HepG2 (cell line): ENCODE results near the gene TERC. TPM values are rescaled to one million over a fixed set of nuclear protein-coding genes. Genes with fewer than 3 reads are reported as not detected.

ENCODE experiments used
- ATF7-NPFF ChIP-seq: sonication (generic); formaldehyde crosslinking; IDR thresholded peaks from 2 replicates; pipeline ENCODE4 v1.8.1; 2023; ENCODE audit warnings: mild to moderate bottlenecking, low read depth, missing genetic modification reagents, moderate library complexity
- CHD2 ChIP-seq: IDR thresholded peaks from 2 replicates; pipeline ENCODE4 v1.6.1; 2011; ENCODE audit warnings: low read depth, low read length, improper control_type of control experiment
- MAFK ChIP-seq, 2 experiments: IDR thresholded peaks in 1 of 2; conservative IDR thresholded peaks in 1 of 2; 2 replicates each; pipeline ENCODE4 v1.6.1; 2011; ENCODE audit warnings: improper control_type of control experiment in 2 of 2, low read length in 2 of 2
- RFXAP ChIP-seq: sonication (generic); formaldehyde crosslinking; IDR thresholded peaks from 2 replicates; pipeline ENCODE4 v1.4.0; 2020; ENCODE audit warnings: missing genetic modification reagents, borderline replicate concordance
- SMYD3 ChIP-seq: sonication (generic); formaldehyde crosslinking; IDR thresholded peaks from 2 replicates; pipeline ENCODE4 v1.8.1; 2023; ENCODE audit warnings: mild to moderate bottlenecking, missing genetic modification reagents
- ZNF101 ChIP-seq: sonication (generic); formaldehyde crosslinking; IDR thresholded peaks from 2 replicates; pipeline ENCODE4 v1.4.0; 2020; ENCODE audit warnings: mild to moderate bottlenecking, low read depth, missing genetic modification reagents, borderline replicate concordance
- ZNF713 ChIP-seq: sonication (generic); formaldehyde crosslinking; IDR thresholded peaks from 2 replicates; pipeline ENCODE4 v1.4.0; 2020; ENCODE audit warnings: mild to moderate bottlenecking, missing genetic modification reagents
- polyA plus RNA-seq, 8 experiments: library from polyadenylated mRNA; depleted of rRNA in 3 of 8; stranded (reverse) in 7 of 8; unstranded in 1 of 8; fragments of >200 nt; fragmentation: Illumina TruSeq in 4 of 8; extraction: Trizol in 4 of 8; gene quantifications; 2 replicates each; pipeline versions ENCODE4 v1.2.1 to v1.2.3, GENCODE V29; 2011 to 2016; ENCODE audit warnings: low read depth in 4 of 8, missing spikeins in 1 of 8, mixed read lengths in 1 of 8; ENCODE audit not compliant: insufficient read depth in 1 of 8
- total RNA-seq, 5 experiments: library from RNA; depleted of rRNA; stranded (reverse); fragments of >200 nt; fragmentation: Illumina TruSeq; extraction: Trizol; gene quantifications; 2 replicates each; pipeline ENCODE4 v1.2.3, GENCODE V29; 2016; ENCODE audit warnings: low read depth in 1 of 5
- TF ChIP-seq, protein P1 (sequence below): sonication (generic); formaldehyde crosslinking; IDR thresholded peaks from 2 replicates; pipeline ENCODE4 v1.4.0; 2020; ENCODE audit warnings: missing genetic modification reagents, borderline replicate concordance
- TF ChIP-seq, protein P2 (sequence below): sonication (generic); formaldehyde crosslinking; IDR thresholded peaks from 2 replicates; pipeline ENCODE4 v1.5.0; 2020; ENCODE audit warnings: missing genetic modification reagents
- TF ChIP-seq, protein P3 (sequence below): sonication (generic); formaldehyde crosslinking; IDR thresholded peaks from 2 replicates; pipeline ENCODE4 v1.4.0; 2020; ENCODE audit warnings: missing genetic modification reagents
- TF ChIP-seq, protein P4 (sequence below): IDR thresholded peaks from 2 replicates; pipeline ENCODE4 v1.6.1; 2016
- TF ChIP-seq, protein P5 (sequence below): sonication (generic); formaldehyde crosslinking; IDR thresholded peaks from 2 replicates; pipeline ENCODE4 v1.9.0; 2021; ENCODE audit warnings: missing genetic modification reagents, borderline replicate concordance

The TERC gene
- total and polyA plus RNA-seq, 2 of the 13 experiments (the other 11 are each of a cell fraction or from before 2014, with no cell fraction given) = 1.3 to 74.6 TPM

DNA sequence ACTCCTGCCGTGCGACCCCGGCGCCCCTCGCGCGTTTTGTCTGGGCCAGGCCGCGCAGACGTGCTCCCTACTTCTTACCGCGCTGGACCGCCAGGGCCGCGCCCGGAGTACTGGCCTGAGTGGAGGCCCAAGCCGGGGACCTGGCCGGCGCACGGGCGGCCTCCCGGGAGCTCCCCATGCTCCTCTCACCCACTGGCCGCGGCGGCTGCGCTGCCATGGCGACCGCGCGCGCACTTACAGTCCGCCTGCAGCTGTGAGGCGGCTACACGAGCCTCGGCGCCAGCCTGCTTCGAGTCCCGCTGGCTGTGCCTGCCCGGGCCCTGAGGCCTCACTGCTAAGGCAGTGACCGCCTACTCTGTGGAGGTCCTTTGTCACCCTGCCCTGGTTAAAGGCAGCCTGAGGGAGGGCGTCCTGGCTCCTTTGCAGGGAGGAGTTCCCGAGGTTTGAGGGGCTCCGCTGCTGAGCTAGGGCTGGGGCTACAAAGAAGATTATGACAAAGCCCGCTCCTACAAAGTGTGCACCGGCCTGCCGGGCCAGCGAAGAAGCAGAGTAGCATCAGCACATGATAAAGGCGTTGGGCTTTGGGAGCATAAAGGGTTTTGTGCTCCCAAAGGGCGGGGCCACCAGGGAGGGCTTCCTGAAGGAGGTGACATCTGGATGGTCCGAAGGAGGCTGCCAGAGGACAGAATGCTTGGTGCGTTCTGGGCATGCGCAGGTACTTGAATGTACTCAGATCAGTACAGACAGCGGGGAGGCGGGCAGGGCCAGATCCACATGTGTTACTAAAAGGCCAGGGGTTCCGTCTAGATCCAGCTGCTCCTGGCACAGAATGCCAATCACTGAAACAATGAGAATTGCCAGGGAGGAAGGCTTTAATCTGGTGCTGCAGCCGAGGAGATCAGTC lies 47.7 kb upstream of the TERC start, which contains the start of the genes LRRC34 and LRRIQ4 (continued):
- TF ChIP-seq, protein P1, sequence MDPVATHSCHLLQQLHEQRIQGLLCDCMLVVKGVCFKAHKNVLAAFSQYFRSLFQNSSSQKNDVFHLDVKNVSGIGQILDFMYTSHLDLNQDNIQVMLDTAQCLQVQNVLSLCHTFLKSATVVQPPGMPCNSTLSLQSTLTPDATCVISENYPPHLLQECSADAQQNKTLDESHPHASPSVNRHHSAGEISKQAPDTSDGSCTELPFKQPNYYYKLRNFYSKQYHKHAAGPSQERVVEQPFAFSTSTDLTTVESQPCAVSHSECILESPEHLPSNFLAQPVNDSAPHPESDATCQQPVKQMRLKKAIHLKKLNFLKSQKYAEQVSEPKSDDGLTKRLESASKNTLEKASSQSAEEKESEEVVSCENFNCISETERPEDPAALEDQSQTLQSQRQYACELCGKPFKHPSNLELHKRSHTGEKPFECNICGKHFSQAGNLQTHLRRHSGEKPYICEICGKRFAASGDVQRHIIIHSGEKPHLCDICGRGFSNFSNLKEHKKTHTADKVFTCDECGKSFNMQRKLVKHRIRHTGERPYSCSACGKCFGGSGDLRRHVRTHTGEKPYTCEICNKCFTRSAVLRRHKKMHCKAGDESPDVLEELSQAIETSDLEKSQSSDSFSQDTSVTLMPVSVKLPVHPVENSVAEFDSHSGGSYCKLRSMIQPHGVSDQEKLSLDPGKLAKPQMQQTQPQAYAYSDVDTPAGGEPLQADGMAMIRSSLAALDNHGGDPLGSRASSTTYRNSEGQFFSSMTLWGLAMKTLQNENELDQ = no peak
- TF ChIP-seq, protein P2, sequence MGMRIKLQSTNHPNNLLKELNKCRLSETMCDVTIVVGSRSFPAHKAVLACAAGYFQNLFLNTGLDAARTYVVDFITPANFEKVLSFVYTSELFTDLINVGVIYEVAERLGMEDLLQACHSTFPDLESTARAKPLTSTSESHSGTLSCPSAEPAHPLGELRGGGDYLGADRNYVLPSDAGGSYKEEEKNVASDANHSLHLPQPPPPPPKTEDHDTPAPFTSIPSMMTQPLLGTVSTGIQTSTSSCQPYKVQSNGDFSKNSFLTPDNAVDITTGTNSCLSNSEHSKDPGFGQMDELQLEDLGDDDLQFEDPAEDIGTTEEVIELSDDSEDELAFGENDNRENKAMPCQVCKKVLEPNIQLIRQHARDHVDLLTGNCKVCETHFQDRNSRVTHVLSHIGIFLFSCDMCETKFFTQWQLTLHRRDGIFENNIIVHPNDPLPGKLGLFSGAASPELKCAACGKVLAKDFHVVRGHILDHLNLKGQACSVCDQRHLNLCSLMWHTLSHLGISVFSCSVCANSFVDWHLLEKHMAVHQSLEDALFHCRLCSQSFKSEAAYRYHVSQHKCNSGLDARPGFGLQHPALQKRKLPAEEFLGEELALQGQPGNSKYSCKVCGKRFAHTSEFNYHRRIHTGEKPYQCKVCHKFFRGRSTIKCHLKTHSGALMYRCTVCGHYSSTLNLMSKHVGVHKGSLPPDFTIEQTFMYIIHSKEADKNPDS = no peak
- TF ChIP-seq MAFK (conservative IDR thresholded peaks at IDR 0.05 in 1 of 2, IDR thresholded peaks at IDR 0.05 in 1 of 2; ENCODE audit: low read length in 2 of 2) (no peak), CHD2 (no peak), ZNF101 (no peak), RFXAP (CRISPR knock-in tag) (no peak), ATF7-NPFF (CRISPR knock-in tag) (no peak), ZNF713 (CRISPR knock-in tag) (no peak), SMYD3 (no peak)
- TF ChIP-seq, protein P3, sequence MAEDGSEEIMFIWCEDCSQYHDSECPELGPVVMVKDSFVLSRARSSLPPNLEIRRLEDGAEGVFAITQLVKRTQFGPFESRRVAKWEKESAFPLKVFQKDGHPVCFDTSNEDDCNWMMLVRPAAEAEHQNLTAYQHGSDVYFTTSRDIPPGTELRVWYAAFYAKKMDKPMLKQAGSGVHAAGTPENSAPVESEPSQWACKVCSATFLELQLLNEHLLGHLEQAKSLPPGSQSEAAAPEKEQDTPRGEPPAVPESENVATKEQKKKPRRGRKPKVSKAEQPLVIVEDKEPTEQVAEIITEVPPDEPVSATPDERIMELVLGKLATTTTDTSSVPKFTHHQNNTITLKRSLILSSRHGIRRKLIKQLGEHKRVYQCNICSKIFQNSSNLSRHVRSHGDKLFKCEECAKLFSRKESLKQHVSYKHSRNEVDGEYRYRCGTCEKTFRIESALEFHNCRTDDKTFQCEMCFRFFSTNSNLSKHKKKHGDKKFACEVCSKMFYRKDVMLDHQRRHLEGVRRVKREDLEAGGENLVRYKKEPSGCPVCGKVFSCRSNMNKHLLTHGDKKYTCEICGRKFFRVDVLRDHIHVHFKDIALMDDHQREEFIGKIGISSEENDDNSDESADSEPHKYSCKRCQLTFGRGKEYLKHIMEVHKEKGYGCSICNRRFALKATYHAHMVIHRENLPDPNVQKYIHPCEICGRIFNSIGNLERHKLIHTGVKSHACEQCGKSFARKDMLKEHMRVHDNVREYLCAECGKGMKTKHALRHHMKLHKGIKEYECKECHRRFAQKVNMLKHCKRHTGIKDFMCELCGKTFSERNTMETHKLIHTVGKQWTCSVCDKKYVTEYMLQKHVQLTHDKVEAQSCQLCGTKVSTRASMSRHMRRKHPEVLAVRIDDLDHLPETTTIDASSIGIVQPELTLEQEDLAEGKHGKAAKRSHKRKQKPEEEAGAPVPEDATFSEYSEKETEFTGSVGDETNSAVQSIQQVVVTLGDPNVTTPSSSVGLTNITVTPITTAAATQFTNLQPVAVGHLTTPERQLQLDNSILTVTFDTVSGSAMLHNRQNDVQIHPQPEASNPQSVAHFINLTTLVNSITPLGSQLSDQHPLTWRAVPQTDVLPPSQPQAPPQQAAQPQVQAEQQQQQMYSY (CRISPR knock-in tag) = no peak
- TF ChIP-seq, protein P4, sequence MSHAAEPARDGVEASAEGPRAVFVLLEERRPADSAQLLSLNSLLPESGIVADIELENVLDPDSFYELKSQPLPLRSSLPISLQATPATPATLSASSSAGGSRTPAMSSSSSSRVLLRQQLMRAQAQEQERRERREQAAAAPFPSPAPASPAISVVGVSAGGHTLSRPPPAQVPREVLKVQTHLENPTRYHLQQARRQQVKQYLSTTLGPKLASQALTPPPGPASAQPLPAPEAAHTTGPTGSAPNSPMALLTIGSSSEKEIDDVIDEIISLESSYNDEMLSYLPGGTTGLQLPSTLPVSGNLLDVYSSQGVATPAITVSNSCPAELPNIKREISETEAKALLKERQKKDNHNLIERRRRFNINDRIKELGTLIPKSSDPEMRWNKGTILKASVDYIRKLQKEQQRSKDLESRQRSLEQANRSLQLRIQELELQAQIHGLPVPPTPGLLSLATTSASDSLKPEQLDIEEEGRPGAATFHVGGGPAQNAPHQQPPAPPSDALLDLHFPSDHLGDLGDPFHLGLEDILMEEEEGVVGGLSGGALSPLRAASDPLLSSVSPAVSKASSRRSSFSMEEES (CRISPR knock-in tag) = no peak
- TF ChIP-seq, protein P5, sequence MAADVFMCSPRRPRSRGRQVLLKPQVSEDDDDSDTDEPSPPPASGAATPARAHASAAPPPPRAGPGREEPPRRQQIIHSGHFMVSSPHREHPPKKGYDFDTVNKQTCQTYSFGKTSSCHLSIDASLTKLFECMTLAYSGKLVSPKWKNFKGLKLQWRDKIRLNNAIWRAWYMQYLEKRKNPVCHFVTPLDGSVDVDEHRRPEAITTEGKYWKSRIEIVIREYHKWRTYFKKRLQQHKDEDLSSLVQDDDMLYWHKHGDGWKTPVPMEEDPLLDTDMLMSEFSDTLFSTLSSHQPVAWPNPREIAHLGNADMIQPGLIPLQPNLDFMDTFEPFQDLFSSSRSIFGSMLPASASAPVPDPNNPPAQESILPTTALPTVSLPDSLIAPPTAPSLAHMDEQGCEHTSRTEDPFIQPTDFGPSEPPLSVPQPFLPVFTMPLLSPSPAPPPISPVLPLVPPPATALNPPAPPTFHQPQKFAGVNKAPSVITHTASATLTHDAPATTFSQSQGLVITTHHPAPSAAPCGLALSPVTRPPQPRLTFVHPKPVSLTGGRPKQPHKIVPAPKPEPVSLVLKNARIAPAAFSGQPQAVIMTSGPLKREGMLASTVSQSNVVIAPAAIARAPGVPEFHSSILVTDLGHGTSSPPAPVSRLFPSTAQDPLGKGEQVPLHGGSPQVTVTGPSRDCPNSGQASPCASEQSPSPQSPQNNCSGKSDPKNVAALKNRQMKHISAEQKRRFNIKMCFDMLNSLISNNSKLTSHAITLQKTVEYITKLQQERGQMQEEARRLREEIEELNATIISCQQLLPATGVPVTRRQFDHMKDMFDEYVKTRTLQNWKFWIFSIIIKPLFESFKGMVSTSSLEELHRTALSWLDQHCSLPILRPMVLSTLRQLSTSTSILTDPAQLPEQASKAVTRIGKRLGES (CRISPR knock-in tag) = no peak
